TTC549 (cell line): ENCODE measurements around the gene MT2A.

Experiments
- FAIRE-seq: peaks from 2 replicates; lab custom pipeline; 2012; peaks lifted over from hg19 to GRCh38; lab: Jason Lieb, UNC

The MT2A gene

GRCh38 chr16:56600398-56600999 lies 7.9 kb upstream of the MT2A start:
- no peak for FAIRE-seq

- FAIRE-seq, result no peak
These were observed 7.1 kb upstream of the MT2A start for GRCh38 chr16:56601325-56601724.

- no peak for FAIRE-seq
These were observed 4.8 kb upstream of the MT2A start for GRCh38 chr16:56603589-56603988.

- FAIRE-seq, result no peak
These were observed 3.4 kb upstream of the MT2A start for GRCh38 chr16:56604966-56605365.

GRCh38 chr16:56605475-56605874 lies 2.9 kb upstream of the MT2A start:
- FAIRE-seq, result no peak

DNA sequence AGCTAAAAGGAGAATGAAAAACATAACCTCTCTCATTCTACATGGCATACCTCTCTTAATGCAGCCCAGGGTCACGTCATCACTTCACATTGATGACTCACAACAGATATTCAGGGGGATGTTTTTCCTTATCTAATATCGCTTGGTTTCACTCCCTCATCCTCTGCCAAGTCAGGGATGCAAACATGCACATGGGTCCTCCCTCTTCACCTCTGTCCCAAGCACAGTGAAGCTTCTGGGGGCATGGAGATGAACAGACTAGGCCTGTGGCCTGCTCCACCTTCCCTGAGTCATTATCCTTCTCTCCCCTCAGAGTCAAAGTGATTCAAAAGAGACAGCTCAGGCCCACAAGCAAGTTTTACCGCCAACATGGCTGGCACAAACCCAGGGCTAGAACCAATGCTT lies 2.3 kb upstream of the MT2A start:
- no peak for FAIRE-seq

GRCh38 chr16:56606476-56607108 lies 1.8 kb upstream of the MT2A start:
- FAIRE-seq, result no peak

DNA sequence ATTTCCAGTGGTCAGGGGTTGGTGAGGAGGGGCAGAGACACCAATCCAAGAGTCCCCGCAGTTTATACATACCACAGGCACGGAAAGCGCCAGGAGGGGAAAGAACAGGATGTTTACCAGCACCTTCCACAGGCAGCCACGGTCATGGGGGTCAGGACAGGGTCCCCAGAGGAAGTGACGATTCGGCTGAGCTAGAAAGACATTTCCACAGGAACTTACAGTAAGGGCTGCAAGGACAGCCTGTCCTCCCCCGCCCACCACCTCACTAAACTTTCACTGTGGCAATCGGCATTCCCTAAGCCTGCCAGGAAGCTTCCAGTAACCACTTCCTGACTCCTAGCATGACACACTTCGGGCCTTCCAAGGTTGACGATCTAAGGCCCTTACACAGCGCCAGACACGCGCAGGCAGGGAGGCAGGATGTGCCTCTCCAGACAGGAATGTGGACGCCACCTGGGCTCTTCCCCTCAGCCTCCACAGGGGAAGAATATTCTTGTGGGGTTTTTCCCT lies 1.2 kb upstream of the MT2A start:
- FAIRE-seq, result no peak

DNA sequence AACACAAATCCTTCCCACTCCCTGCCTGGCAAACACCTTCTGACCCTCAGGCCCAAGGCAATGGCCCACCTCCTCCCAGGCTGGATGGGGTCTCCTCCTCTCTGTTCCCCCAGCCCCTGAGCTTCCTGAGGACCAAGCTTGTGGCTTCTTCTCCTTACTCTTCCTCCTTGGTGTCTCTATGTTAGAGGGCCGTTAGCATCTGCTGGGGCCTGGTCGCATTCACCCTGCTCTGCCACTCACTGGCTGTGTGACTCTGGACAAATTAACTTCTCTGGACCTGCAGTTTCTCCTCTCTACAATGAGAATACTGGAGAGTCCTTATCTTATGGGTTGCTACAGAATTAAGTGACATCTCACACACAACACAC lies 725 bp upstream of the MT2A start:
- FAIRE-seq, result no peak

- FAIRE-seq, result no peak
These were observed 585 bp downstream of the MT2A start for GRCh38 chr16:56608876-56609462.

- FAIRE-seq, result no peak
These were observed 1.1 kb downstream of the MT2A start for GRCh38 chr16:56609463-56609921.

DNA sequence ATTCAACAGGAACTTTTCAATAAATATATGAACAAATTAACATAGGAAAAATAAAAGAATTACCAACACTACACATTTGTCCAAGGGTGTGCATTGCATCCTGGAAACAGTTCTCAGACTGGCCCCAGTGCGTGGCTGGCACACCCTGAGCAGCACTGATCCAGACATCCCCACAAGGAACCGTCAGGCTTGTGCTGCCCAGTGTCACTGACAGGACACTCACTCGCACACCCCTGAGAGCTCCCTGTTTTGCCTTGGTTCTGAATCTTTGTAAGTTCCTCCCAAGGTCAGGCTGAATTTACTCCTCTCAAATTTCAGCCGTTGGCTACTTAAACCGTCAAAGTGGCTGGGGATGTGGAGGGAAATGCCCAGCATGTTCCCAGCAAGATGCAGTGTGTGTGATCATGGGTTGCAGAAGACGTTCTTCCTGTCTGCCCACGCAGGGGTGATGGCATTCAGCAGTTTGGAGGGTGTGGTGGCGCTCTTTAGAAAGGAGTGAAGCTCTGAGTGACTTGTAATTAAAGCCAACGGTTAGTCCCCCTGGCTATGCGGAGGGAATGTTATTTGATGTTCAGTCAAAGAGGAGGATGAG lies 1.7 kb downstream of the MT2A start:
- FAIRE-seq, result no peak

GRCh38 chr16:56610609-56611111 lies 2.3 kb downstream of the MT2A start:
- FAIRE-seq, result no peak

DNA sequence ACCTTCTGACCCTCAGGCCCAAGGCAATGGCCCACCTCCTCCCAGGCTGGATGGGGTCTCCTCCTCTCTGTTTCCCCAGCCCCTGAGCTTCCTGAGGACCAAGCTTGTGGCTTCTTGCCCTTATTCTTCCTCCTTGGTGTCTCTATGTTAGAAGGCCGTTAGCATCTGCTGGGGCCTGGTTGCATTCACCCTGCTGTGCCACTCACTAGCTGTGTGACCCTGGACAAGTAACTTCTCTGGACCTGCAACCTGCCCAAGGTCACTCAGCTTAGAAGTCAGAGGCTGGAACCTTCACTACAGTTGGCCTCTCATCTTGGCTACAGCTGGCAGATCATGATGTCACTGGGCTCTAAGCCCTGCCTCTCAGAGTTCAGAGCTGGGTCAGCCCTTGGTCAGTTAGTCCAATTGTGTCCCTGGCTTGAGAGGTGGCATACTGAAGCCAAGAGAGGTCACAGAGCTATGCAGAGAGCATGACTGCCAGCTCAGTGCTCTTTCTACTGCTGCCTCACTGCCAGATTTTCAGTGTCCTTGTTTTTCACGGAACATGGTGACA lies 3.0 kb downstream of the MT2A start:
- no peak for FAIRE-seq

GRCh38 chr16:56613706-56614105 lies 5.3 kb downstream of the MT2A start:
- FAIRE-seq, result no peak

- FAIRE-seq, result no peak
These were observed 6.2 kb downstream of the MT2A start for GRCh38 chr16:56614549-56614991.

DNA sequence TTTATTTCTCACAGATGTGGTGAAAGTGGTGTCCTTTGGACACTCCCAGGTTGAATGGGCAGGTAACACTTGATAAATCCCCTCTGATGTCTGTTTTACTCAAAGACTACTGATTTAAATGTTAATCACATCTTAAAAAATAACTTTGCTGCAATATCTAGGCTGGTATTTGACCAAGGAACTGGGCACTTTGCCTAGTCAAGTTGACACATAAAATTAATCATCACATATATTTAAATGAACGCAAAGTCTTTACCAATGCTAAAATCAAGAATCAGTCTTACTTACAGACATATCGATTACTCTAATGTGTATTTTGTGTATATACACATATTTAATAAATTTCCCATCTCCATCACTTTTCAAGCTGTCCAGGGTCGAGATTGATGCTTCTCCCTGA lies 7.0 kb downstream of the MT2A start:
- no peak for FAIRE-seq

GRCh38 chr16:56616608-56617211 lies 8.3 kb downstream of the MT2A start:
- no peak for FAIRE-seq

DNA sequence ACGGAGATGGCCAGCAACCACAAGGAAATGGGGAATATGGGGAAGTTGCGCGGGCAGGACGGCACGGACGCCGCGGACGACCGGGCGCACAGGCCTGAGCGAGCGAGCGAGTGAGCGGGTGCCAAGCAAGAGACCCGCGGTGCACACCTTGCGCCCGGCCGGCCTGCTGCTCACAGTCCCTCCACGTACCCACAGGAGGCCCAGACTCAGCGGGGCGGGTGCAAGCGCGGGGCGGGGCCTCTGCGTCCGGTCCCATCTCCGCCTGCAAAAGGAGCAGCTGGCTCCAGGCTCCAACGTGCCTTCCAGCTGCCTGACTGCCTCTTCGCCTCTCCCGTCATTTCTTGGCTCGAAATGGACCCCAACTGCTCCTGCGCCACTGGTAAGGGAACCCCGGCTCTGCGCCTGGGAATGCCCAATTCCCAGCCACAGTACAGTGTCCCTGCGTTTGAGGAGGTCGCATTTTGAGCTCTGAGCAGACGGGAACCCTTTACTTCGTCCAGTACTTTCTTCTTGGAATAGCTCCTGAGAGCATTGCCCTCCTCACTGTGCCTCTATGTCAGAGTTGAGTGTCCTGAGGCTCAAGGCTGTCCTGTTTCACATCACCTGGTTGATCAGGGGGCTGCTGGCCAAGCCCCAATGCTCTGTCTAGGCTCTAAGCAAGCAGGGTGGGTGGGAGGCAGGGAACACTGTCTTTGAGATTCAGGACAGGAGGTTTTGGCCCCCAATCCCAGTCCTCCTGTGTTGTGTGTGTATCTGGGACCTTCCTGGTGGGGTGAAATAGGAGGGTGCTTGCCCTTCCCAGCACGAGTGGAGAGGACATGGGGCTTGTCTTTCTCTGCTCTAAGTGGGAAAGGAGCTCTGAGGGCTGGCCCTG lies 9.1 kb downstream of the MT2A start:
- no peak for FAIRE-seq

DNA sequence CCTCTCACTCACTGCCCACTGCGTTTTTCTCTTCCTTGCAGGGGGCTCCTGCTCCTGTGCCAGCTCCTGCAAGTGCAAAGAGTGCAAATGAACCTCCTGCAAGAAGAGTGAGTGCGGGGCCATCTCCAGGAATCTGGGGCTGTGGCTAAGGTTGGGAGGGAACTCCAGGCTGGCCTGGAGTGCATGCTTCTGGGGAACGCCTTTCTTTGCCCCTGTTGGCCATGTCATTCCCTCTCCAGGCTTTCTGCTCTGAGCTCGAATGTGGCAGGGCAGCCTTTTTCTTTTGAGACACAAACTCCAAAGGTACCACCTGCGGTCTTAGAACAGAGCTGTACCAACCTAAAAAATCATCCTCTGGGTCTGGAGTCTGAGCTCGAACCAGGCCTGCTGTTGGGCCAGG lies 9.8 kb downstream of the MT2A start:
- no peak for FAIRE-seq

GRCh38 chr16:56620339-56620897 lies 12.0 kb downstream of the MT2A start:
- FAIRE-seq, result no peak
